Left forelimb (tissue), 1 donor: ENCODE measurements around the gene AFAP1L1.

Experiments
- DNase-seq: peaks from one replicate; pipeline ENCODE4 v3.0.0-alpha.2; 2018; ENCODE audit warnings: low spot score

Gene AFAP1L1

GRCh38 chr5:149271716-149272563 is at the start of gene AFAP1L1:
AFAP1L1 (plus strand) TSS chr5:149271859; CDS start chr5:149271969, 110 bp downstream.
- DNase-seq, result peak; percentile 72

- no peak for DNase-seq
Measured at GRCh38 chr5:149223081-149223848, 48.4 kb upstream of the AFAP1L1 start.

GRCh38 chr5:149224282-149224681 is 47.4 kb upstream of the AFAP1L1 start:
- DNase-seq, result no peak

- DNase-seq, result no peak
Measured at GRCh38 chr5:149227168-149227826, 44.4 kb upstream of the AFAP1L1 start.

GRCh38 chr5:149228618-149229297 is 42.9 kb upstream of the AFAP1L1 start:
- no peak for DNase-seq

- DNase-seq, result no peak
Measured at GRCh38 chr5:149229298-149229937, 42.2 kb upstream of the AFAP1L1 start.

GRCh38 chr5:149235841-149236240 is 35.8 kb upstream of the AFAP1L1 start:
- DNase-seq, result no peak

- no peak for DNase-seq
Measured at GRCh38 chr5:149237662-149238061, 34.0 kb upstream of the AFAP1L1 start.

GRCh38 chr5:149238540-149238939 is 33.1 kb upstream of the AFAP1L1 start:
- no peak for DNase-seq

- DNase-seq, result no peak
Measured at GRCh38 chr5:149239917-149240316, 31.7 kb upstream of the AFAP1L1 start.

- DNase-seq, result no peak
Measured at GRCh38 chr5:149240354-149240998, 31.2 kb upstream of the AFAP1L1 start.

- DNase-seq, result no peak
Measured at GRCh38 chr5:149242339-149242738, 29.3 kb upstream of the AFAP1L1 start.

- no peak for DNase-seq
Measured at GRCh38 chr5:149246906-149247305, 24.8 kb upstream of the AFAP1L1 start.

- DNase-seq, result no peak
Measured at GRCh38 chr5:149247726-149248125, 23.9 kb upstream of the AFAP1L1 start.

GRCh38 chr5:149251546-149251945 is 20.1 kb upstream of the AFAP1L1 start:
- DNase-seq, result no peak

- no peak for DNase-seq
Measured at GRCh38 chr5:149254506-149254905, 17.2 kb upstream of the AFAP1L1 start.

- no peak for DNase-seq
Measured at GRCh38 chr5:149256451-149256850, 15.2 kb upstream of the AFAP1L1 start.

- DNase-seq, result no peak
Measured at GRCh38 chr5:149257131-149257530, 14.5 kb upstream of the AFAP1L1 start.

- no peak for DNase-seq
Measured at GRCh38 chr5:149257889-149258705, 13.6 kb upstream of the AFAP1L1 start.

- DNase-seq, result no peak
Measured at GRCh38 chr5:149260761-149261160, 10.9 kb upstream of the AFAP1L1 start.
